NCI-H128 (cell line): ENCODE data around the gene FBXL7.

Experiments used
- DNase-seq: peaks from one replicate; lab custom pipeline; 2025; ENCODE audit not compliant: unreplicated experiment; lab: John Stamatoyannopoulos, UW

The FBXL7 gene

GRCh38 chr5:15797116-15797515 lies 297.1 kb downstream of the FBXL7 start:
- DNase-seq: no peak

GRCh38 chr5:15798006-15798405 lies 298.0 kb downstream of the FBXL7 start:
- no peak for DNase-seq

- no peak for DNase-seq
These were observed 299.0 kb downstream of the FBXL7 start for GRCh38 chr5:15799014-15799413.

GRCh38 chr5:15799612-15800011 lies 299.6 kb downstream of the FBXL7 start:
- DNase-seq: no peak

GRCh38 chr5:15803280-15803679 lies 303.3 kb downstream of the FBXL7 start:
- no peak for DNase-seq

GRCh38 chr5:15806613-15807012 lies 306.6 kb downstream of the FBXL7 start:
- no peak for DNase-seq

- no peak for DNase-seq
These were observed 307.3 kb downstream of the FBXL7 start for GRCh38 chr5:15807248-15807647.

GRCh38 chr5:15807871-15808270 lies 307.9 kb downstream of the FBXL7 start:
- no peak for DNase-seq

GRCh38 chr5:15808577-15808976 lies 308.6 kb downstream of the FBXL7 start:
- no peak for DNase-seq

- no peak for DNase-seq
These were observed 319.6 kb downstream of the FBXL7 start for GRCh38 chr5:15819617-15820016.

- DNase-seq: no peak
These were observed 321.5 kb downstream of the FBXL7 start for GRCh38 chr5:15821506-15821905.

- no peak for DNase-seq
These were observed 323.4 kb downstream of the FBXL7 start for GRCh38 chr5:15823398-15823797.

- no peak for DNase-seq
These were observed 327.8 kb downstream of the FBXL7 start for GRCh38 chr5:15827741-15828140.

GRCh38 chr5:15831408-15831807 lies 331.4 kb downstream of the FBXL7 start:
- no peak for DNase-seq

GRCh38 chr5:15833365-15833764 lies 333.4 kb downstream of the FBXL7 start:
- no peak for DNase-seq

- DNase-seq: no peak
These were observed 334.7 kb downstream of the FBXL7 start for GRCh38 chr5:15834596-15835245.

GRCh38 chr5:15835514-15835913 lies 335.5 kb downstream of the FBXL7 start:
- DNase-seq: no peak

- DNase-seq: no peak
These were observed 337.7 kb downstream of the FBXL7 start for GRCh38 chr5:15837551-15838289.

- DNase-seq: no peak
These were observed 344.3 kb downstream of the FBXL7 start for GRCh38 chr5:15844253-15844652.

GRCh38 chr5:15844871-15845270 lies 344.9 kb downstream of the FBXL7 start:
- DNase-seq: no peak

- DNase-seq: no peak
These were observed 350.6 kb downstream of the FBXL7 start for GRCh38 chr5:15850536-15850935.

GRCh38 chr5:15850939-15851341 lies 351.0 kb downstream of the FBXL7 start:
- no peak for DNase-seq

- no peak for DNase-seq
These were observed 352.2 kb downstream of the FBXL7 start for GRCh38 chr5:15852217-15852616.
